GM21529 (cell line): ENCODE data around the gene TTC38.

ENCODE experiments used
- ATAC-seq: cut with Tn5 transposase; IDR thresholded peaks from one replicate; pipeline ENCODE4 v1.9.1; 2021; ENCODE audit not compliant: unreplicated experiment

Gene TTC38

DNA sequence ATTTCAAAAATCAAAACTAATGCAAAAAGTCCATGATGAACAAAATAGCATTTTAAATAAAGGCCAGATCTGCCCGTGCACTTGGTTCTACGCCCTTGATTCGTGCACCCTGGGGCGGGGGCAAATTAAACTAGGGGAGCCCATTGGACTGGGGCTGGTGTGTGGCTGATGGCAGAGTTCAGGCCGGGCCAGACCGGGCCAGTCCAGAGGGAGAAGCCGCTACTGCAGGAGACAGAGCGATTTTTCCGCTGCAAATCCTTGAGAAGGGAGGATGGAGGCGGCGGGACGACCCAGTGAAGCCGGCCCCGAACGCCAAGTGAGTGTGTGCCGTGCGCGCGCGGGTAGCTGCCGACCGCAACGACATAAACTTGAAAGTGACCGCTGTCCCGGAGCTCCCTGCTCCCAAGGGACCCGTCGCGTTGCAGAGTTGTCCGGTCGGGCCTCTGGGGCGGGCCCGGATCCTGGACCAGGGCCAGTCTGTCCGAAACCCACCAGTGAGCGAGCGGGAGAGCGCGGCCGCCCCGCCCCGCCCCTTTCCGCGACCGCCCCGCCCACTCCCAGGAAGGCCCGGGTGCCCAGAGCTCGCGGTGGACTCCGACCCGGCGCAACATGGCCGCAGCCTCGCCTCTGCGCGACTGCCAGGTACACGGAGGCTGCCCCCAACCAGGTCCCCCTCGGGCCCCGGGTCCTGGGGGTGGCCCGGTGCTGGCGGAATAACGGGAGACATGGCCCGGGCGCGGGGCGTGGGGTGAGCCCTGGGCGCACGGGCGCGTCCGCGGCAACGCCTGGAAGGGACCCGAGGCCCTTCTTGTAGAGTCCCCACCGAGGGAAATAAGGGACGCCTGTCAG lies at the start of gene TTC38:
TTC38 (plus strand) TSS at position 578 of the 849 bp plus-strand sequence; CDS start at position 610, 32 bp downstream.
- ATAC-seq = peak; percentile 76

- ATAC-seq = no peak
Measured at GRCh38 chr22:46219636-46220035, 48.2 kb upstream of the TTC38 start.

- no peak for ATAC-seq
Measured at GRCh38 chr22:46220921-46221320, 46.9 kb upstream of the TTC38 start.

- ATAC-seq = no peak
Measured at GRCh38 chr22:46224044-46224897, 43.5 kb upstream of the TTC38 start.

GRCh38 chr22:46224898-46225290 lies 42.9 kb upstream of the TTC38 start:
- ATAC-seq = no peak

DNA sequence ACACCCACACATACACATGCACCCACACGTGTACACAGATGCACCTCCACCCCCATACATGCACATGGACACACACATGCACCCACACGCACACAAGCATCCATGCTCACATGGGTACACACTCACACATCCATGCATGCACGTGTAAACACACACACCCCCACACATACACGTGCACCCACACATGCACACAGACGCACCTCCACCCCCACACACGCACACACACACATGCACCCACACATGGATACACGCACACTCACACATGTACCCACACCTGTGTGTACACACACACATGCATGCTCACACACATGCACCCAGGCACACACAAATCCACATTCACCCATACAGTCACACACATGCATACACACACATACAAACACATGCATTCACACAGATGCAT lies 42.2 kb upstream of the TTC38 start:
- ATAC-seq = no peak

- no peak for ATAC-seq
Measured at GRCh38 chr22:46226577-46226976, 41.2 kb upstream of the TTC38 start.

GRCh38 chr22:46229701-46230100 lies 38.1 kb upstream of the TTC38 start:
- no peak for ATAC-seq

GRCh38 chr22:46230262-46230901 lies 37.4 kb upstream of the TTC38 start:
- no peak for ATAC-seq

DNA sequence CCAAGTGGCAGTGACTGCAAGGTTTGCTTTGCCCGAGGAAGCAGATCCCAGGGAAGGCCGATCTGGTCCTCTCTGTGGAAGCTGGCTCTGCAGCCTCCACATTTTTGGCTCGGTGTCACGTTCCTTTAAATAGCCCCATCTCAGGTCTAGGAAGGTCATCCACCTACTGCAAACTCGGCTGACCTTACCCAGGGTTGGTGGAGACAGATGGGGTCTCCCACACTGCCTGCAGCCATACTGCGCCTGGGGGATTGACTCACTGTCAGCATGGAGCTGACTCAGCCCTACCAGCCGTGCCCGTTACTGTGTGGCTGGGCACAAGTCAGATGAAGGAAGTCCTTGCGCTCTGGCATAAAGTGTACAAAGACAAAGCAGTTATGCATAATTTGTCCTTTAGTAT lies 34.6 kb upstream of the TTC38 start:
- no peak for ATAC-seq

DNA sequence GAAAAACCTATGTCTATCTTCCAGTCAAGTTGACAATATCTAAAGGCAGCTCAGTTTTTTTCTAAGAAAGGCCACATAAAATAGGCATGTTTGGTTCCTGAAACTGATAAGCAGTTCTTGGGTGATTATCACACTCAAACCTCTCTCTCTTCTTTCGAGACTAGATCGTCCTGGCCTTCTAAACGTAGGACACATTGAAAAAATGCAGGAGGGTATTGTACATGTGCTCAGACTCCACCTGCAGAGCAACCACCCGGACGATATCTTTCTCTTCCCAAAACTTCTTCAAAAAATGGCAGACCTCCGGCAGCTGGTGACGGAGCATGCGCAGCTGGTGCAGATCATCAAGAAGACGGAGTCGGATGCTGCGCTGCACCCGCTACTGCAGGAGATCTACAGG lies 32.8 kb upstream of the TTC38 start:
- no peak for ATAC-seq

DNA sequence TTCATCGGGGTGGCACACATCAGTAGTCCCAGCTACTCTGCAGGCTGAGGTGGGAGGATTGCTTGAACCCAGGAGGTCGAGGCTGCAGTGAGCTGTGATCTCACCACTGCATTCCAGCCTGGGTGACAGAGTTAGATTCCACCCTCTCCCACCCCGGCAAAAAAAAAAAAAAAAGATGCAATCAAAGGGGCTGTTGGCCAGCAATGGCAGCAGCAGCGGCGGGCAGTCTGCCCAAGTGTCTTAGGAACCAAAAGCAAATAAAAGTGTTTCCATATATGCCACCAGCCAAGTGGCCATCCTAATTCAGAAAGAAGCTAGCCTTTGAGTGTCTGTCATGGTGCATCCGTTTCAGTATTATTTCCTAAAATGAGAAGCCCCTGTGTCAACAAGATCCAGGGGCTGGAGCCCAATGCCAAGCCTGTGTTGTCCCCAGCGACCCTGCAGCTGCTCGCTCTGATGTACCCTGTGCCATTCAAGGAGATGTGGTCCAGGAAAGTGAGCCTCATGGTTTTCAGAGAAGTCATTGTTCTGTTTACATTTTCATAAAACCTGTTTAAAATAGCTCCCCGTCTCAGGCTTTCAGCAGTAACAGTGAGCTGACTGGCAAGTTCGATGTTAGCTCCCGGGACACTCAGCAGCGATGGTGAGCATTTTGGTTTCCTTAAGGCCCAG lies 30.2 kb upstream of the TTC38 start:
- ATAC-seq = no peak

GRCh38 chr22:46238541-46238940 lies 29.3 kb upstream of the TTC38 start:
- ATAC-seq = no peak

- no peak for ATAC-seq
Measured at GRCh38 chr22:46239261-46240048, 28.4 kb upstream of the TTC38 start.

DNA sequence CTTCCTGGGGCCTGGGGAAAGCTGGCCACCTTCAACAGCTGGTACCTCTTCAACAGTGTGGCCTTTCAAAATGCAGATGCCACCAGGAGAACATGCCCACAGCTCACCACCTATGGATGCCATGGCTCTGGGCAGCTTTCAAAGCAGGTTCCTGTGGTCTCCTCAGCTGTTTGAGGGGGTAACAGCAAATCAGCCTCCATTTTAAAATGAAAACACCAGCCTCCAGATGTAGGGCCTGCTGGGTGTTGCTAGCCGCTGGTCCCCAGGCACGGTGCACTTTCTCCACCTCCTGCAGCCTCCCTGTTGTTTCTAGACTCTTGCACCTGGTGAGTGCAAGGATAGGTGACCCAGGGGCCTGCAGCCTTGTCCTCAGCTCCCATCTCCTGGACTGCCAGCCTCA lies 27.7 kb upstream of the TTC38 start:
- no peak for ATAC-seq

- no peak for ATAC-seq
Measured at GRCh38 chr22:46240506-46240905, 27.3 kb upstream of the TTC38 start.

DNA sequence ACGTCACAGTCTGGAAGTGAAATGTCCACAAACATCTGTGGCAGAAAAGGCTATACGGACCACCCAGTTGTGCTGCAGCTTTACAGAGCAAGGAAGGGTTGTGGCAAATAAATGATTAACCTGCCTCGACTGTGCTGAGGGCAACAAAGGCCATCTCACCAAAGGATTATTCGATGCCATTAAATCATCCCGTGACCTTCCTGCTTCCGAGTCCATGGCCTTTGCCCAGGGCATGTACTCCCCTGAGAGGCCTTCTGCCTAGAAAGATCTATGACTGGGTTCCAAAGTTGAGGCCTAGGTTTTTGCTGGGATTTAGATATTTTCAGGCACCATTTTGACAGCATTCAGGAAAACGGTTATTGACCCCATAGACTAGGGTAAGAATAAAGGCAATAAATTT lies 26.9 kb upstream of the TTC38 start:
- ATAC-seq = no peak

- ATAC-seq = no peak
Measured at GRCh38 chr22:46241396-46242007, 26.3 kb upstream of the TTC38 start.

GRCh38 chr22:46242076-46242475 lies 25.7 kb upstream of the TTC38 start:
- ATAC-seq = no peak

- no peak for ATAC-seq
Measured at GRCh38 chr22:46244771-46245170, 23.0 kb upstream of the TTC38 start.
